ENCODE data around the gene PAX5.

PAX5 gene

DNA sequence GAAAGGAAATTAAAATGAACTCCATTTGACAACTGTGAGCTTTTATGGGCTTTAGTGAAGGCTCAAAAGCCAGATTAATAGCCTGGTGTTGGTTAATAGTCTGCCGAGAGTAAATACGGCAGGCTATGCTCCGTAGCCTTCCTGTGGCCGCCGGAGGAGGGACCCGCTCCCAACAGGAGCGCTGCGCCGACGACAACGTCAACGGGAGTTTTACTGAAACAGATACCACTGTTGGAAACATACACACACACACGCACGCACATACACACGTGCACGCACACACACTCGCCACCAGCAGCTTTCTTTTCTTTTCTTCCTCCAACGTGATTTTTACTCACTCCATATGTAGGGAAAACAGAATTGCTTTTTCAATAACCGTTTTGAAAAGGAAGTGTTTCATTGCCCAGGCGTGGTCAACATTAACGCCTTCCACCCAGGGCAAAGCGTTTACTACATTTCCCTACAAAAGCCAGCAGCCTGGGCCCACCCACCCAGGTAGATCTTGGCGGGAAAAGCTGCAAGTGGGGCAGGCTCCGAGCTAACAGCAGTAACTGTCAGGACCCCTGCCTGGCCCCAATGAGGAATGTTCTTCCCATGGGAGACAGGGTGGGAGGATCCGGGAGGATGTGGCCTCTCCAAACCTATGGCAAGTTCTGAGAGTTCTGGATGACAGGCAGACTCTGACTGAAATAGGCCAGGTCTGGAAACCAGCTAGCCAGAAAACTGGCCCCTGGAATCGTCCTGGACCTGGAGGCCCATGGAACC lies 72.3 kb downstream of the PAX5 start:
- no peak for DNase-seq (ENCODE audit: low read depth in 3 of 3, low spot score in 1 of 3)

GRCh38 chr9:36961051-36961450 lies 73.0 kb downstream of the PAX5 start:
- no peak for DNase-seq (ENCODE audit: low read depth in 3 of 3, low spot score in 1 of 3)

GRCh38 chr9:36960575-36960955 lies 73.5 kb downstream of the PAX5 start:
- no peak for DNase-seq (ENCODE audit: low read depth in 3 of 3, low spot score in 1 of 3)

DNA sequence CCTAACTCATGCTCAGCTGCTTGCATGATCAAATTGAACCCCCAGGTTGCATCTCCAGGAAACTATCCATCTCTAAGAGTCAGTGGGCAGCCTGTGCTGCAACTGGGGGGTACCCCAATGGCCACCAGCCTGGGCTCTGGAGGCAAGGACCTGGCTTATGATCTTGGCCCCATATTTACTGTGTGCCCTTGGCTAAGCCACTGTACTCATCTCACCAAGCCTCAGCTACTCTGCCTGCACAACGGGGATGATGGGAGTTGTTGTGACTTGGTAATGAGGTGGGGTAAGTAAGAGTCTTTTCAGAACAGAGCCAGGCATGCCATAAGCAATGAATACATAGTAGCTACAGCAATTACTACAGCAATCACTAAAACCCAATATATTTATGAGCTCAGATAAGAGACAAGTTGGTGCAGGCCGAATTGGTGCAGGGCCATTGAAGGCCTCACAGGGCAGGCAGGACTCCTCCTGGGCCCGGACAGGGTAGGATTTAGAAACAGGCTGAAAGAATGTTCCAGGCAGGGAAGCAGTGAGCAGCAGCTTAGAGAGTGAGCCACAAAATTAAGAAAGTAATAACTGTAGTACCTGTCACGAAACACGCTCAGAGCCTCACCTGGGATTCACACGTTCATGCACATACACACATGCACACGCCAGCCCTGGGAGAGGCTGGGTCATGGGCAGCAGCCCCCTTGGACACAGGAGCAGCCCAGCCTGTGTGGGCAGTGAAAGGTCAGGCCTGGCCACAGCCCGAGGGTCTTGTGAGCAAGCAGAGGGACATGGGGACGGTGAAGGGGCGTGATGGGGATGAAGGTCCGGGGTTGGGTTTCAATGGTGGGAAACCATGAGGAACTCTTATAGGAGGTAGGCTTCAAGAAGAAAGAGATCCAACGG lies 74.1 kb downstream of the PAX5 start:
- no peak for DNase-seq (ENCODE audit: low read depth in 3 of 3, low spot score in 1 of 3)

DNA sequence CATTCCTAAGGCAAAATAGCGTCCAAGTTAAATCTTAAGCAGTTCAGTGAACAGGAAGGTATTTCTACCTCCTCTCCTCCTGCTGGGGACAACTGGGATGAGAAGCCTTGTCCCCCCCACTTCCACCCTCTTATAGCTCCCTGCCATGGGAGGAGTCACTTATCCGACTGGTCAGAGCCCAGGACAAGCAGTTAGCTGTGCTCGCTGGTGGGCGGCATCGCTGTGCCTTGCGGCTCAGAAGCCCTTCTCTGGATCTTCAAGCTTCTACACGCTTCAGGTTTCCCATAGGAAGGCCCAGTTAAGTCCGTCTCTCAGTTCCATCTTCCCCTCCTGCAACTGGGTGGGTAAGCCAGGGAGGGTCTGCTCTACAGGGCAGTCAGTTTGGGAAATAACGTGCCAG lies 77.2 kb downstream of the PAX5 start:
- no peak for DNase-seq (ENCODE audit: low read depth in 3 of 3, low spot score in 1 of 3)

GRCh38 chr9:36950389-36950788 lies 83.7 kb downstream of the PAX5 start:
- DNase-seq (ENCODE audit: low read depth in 3 of 3, low spot score in 1 of 3): no peak

- no peak for DNase-seq (ENCODE audit: low read depth in 3 of 3, low spot score in 1 of 3)
Observed at GRCh38 chr9:36949466-36949865, 84.6 kb downstream of the PAX5 start.

DNA sequence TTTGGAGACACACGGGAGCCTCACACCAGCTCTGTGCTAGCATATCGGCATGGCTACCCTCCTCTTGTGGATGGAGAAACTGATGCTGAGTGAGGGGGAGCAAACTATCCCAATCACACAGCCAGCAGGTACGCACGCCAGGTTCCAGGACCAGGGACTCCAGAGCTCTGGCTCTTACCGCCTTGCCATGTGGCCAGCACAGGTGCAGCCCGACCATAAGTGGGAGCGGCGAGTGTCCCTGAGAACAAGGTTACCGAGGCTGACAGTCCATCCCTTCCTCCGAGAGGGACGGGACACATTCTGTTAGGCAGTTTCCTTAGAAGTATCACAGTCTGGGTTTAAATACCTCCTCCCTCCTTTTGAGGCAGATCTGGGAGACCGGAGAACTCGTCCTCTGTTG lies 86.0 kb downstream of the PAX5 start:
- DNase-seq (ENCODE audit: low read depth in 3 of 3, low spot score in 1 of 3): no peak

DNA sequence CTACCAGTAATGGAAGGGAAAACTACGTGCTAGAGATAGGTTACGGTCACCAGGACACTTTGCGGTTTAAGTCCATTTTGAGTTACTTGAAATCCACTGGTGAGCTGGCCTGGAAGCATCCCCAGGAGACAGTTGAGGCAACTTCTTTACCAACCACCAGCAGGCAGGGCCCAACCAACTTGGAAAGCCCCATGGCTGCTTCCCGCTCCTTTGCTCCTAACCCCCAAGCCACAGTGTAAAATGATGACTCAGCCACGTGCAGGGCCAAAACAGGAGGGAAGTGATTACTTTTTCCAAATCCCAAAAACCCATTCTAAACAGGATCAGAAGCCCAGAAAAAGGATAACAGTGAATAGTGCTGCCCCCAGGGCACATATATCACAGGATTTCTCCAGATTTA lies 87.4 kb downstream of the PAX5 start:
- DNase-seq (ENCODE audit: low read depth in 3 of 3, low spot score in 1 of 3): no peak

- DNase-seq (ENCODE audit: low read depth in 3 of 3, low spot score in 1 of 3): no peak
Observed at GRCh38 chr9:36945999-36946398, 88.1 kb downstream of the PAX5 start.

- no peak for DNase-seq (ENCODE audit: low read depth in 3 of 3, low spot score in 1 of 3)
Observed at GRCh38 chr9:36942891-36943290, 91.2 kb downstream of the PAX5 start.

- no peak for DNase-seq (ENCODE audit: low read depth in 3 of 3, low spot score in 1 of 3)
Observed at GRCh38 chr9:36941441-36941840, 92.6 kb downstream of the PAX5 start.

GRCh38 chr9:36940881-36941280 lies 93.2 kb downstream of the PAX5 start:
- DNase-seq (ENCODE audit: low read depth in 3 of 3, low spot score in 1 of 3): no peak

GRCh38 chr9:36940500-36940853 lies 93.6 kb downstream of the PAX5 start:
- no peak for DNase-seq (ENCODE audit: low read depth in 3 of 3, low spot score in 1 of 3)

DNA sequence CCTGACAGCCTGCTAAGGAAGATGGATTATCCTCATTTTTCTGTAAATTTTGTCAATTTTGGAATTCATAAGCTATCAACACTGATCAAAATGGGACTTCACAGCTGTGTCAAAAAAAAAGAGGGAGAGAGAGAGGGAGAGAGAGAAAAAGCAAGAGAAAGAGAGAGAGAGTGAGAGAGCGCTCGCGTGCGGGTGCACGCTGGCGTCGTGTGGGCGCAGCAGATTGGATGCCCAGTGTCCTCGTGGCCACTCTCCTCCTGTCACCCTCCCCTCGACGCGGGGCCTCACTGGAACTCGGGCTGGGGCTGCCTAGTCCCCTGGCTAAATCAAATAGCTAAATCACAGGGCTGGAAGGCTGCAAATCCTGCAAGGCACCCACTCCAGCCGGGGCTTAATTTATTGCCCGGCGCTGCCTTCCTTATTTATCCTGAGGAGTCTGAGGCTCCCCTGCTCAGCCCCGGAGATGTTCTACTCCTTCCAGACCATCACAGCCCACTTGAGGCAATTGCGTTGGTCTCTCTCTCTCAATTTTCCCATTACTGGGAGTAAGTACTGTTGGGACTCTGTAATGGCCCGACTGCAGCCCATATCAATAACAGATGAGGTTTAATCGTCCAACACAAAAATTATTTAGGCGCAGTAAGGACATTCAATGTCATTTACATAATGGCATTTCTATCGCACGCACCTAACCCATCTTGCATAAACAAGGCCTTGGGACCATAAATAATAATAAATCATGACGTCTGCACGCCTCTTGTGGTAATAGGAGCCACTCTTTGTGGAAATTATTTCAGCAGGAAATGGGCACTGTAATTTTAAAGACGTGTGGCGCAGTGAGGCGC lies 94.2 kb downstream of the PAX5 start:
- DNase-seq (ENCODE audit: low read depth in 3 of 3, low spot score in 1 of 3): no peak

DNA sequence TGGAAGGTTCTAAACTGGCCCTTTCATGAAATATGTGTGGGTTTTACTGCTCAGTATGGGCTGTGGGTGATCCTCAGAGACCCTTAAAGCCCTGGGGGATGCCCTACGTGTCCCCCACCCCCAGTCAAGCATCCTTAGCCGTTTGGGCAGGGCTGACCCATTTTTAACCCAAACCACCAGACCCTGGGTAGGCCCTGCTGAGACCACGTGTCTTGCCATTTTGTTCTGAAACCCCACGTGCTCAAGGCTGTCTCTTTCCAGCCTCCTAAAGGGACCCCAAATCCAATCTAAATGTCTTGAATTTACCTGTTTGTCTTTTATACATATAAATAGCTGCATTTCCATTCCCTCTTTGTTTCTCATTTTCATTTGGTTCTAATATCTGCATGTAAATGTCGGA lies 94.9 kb downstream of the PAX5 start:
- no peak for DNase-seq (ENCODE audit: low read depth in 3 of 3, low spot score in 1 of 3)

- no peak for DNase-seq (ENCODE audit: low read depth in 3 of 3, low spot score in 1 of 3)
Observed at GRCh38 chr9:36938617-36939016, 95.5 kb downstream of the PAX5 start.

GRCh38 chr9:36937951-36938350 lies 96.1 kb downstream of the PAX5 start:
- no peak for DNase-seq (ENCODE audit: low read depth in 3 of 3, low spot score in 1 of 3)

- DNase-seq (ENCODE audit: low read depth in 3 of 3, low spot score in 1 of 3): no peak
Observed at GRCh38 chr9:36937346-36937745, 96.7 kb downstream of the PAX5 start.

DNA sequence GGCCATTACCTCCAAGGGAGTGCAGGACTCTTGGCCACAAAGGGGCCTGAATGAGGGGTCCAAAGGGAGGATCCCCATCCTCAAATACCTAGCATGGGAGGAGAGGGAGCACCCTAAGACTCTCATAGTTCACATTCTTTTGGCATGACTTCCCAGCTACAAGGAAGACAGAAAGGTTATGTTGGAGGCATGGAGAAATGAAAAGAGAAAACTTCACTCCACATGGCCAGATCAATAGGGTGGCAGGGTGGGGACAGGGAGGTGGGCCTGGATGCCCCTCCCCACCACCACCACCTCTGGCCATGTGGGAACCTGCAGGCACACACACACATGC lies 97.6 kb downstream of the PAX5 start:
- DNase-seq (ENCODE audit: low read depth in 3 of 3, low spot score in 1 of 3): no peak

DNA sequence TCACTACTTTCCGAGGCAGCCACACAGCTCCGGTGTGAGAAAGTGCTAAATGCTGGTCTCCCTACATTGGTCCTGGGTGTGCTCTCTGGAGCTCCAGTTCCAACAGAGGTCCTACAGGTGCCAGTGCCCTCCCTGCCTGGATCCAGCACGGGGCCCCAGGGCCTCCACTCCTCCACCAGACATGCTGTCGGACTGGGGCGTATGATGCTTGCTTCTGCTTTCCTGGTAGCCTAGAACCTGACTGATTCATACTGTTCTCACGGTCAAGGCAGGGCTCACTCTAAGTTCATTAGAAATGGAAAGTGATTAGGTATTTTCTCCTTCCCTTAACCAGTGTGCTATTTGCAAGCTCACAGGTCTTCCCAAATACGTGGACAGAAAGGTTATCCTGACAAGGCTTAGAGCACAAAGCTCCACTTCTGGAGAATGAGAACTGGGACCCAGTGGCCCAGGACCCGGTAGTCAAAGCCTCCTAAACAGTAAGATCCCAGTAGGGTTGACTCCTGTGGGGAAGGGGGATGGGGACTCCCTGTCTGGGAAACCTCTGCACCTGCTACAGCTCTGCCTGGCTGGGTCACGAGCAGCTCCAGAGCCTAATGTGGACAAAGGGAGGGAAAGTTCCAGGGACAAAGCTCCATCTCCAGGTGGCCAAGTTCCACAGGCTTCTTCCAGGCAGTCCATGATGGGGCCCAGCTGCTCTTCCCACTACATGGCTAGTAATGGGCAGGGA lies 98.1 kb downstream of the PAX5 start:
- no peak for DNase-seq (ENCODE audit: low read depth in 3 of 3, low spot score in 1 of 3)

Data from stimulated activated CD4-positive, alpha-beta T cell treated with anti-CD3 and anti-CD28 coated beads, TNF-alpha, amount 100 ng/mL, for 1 hour (primary cell).